SK-N-SH (cell line): ENCODE data around the gene P2RY8. TPM values are rescaled to one million over a fixed set of nuclear protein-coding genes. Genes with fewer than 3 reads are reported as not detected.

ENCODE experiments used
- CTCF ChIA-PET: fragments of 300-600, 350-600 bp; formaldehyde crosslinking; extraction: SDS; loops from one replicate; lab custom pipeline; 2021; lab: Yijun Ruan, JAX
- POLR2A ChIA-PET: fragments of 350-600 bp; sonication (Branson Sonifier 250); formaldehyde crosslinking; extraction: SDS; loops from one replicate; lab custom pipeline; 2020; ENCODE audit warnings: antibody characterized with exemption, inconsistent platforms; lab: Yijun Ruan, JAX
- DNase-seq: peaks from one replicate; pipeline ENCODE4 v3.0.0; 2012
- H2AFZ ChIP-seq: fragments of 200-600 bp; sonication (generic); 2 replicates; pipeline ENCODE4 v1.8.1; 2016; ENCODE audit warnings: antibody characterized with exemption, mild to moderate bottlenecking, low read depth
- H3F3A ChIP-seq: fragments of 200-600 bp; sonication (generic); replicated peaks from 2 replicates; pipeline ENCODE3; 2016; ENCODE audit warnings: antibody characterized with exemption, mild to moderate bottlenecking; ENCODE audit not compliant: insufficient read depth
- H3K27ac ChIP-seq, 2 experiments: fragments of 200-500 bp in 1 of 2; fragments of 200-600 bp in 1 of 2; sonication (Bioruptor generic) in 1 of 2; sonication (generic), shearing (Covaris generic) in 1 of 2; 2 replicates each; pipeline versions ENCODE4 v1.5.1 to v1.6.1; 2014 to 2016; ENCODE audit warnings: low read depth in 2 of 2, inconsistent platforms in 1 of 2, low read length in 1 of 2, mild to moderate bottlenecking in 1 of 2, mixed read lengths in 1 of 2
- H3K27me3 ChIP-seq: fragments of 200-600 bp; sonication (generic), shearing (Covaris generic); 2 replicates; pipeline ENCODE4 v1.6.1; 2016; ENCODE audit warnings: mixed run types; ENCODE audit not compliant: insufficient read depth
- H3K36me3 ChIP-seq, 2 experiments: fragments of 200-500 bp in 1 of 2; fragments of 200-600 bp in 1 of 2; sonication (Bioruptor generic) in 1 of 2; sonication (generic) in 1 of 2; replicated peaks in 1 of 2; 2 replicates each; pipeline versions ENCODE3 to v1.5.1; 2014 to 2016; ENCODE audit warnings: low read length in 1 of 2, mild to moderate bottlenecking in 1 of 2; ENCODE audit not compliant: insufficient read depth in 2 of 2, control insufficient read depth in 1 of 2
- H3K4me1 ChIP-seq, 2 experiments: fragments of 200-500 bp in 1 of 2; fragments of 200-600 bp in 1 of 2; sonication (Bioruptor generic) in 1 of 2; sonication (generic), shearing (Covaris generic) in 1 of 2; 2 replicates each; pipeline versions ENCODE4 v1.5.1 to v1.6.1; 2014 to 2016; ENCODE audit warnings: low read depth in 1 of 2, low read length in 1 of 2, mixed run types in 1 of 2; ENCODE audit not compliant: insufficient read depth in 2 of 2, control insufficient read depth in 1 of 2
- H3K4me2 ChIP-seq: fragments of 200-600 bp; sonication (generic), shearing (Covaris generic); 2 replicates; pipeline ENCODE4 v1.6.1; 2017; ENCODE audit warnings: mixed run types
- H3K4me3 ChIP-seq, 2 experiments: fragments of 200-500 bp in 1 of 2; fragments of 200-600 bp in 1 of 2; sonication (Bioruptor generic) in 1 of 2; sonication (generic), shearing (Covaris generic) in 1 of 2; 2 replicates each; pipeline versions ENCODE4 v1.5.1 to v1.8.1; 2014 to 2016; ENCODE audit warnings: low read depth in 2 of 2, inconsistent platforms in 1 of 2, low read length in 1 of 2, mild to moderate bottlenecking in 1 of 2, mixed read lengths in 1 of 2, moderate library complexity in 1 of 2
- H3K79me2 ChIP-seq: fragments of 200-600 bp; sonication (generic); 2 replicates; pipeline ENCODE4 v1.8.1; 2017; ENCODE audit warnings: mild to moderate bottlenecking; ENCODE audit not compliant: insufficient read depth
- H3K9ac ChIP-seq: fragments of 200-600 bp; sonication (generic); 2 replicates; pipeline ENCODE4 v1.6.1; 2017; ENCODE audit warnings: mixed run types
- H3K9me2 ChIP-seq: fragments of 200-600 bp; sonication (generic); 2 replicates; pipeline ENCODE4 v1.6.1; 2017; ENCODE audit warnings: mixed run types
- H3K9me3 ChIP-seq: fragments of 200-600 bp; sonication (generic); 2 replicates; pipeline ENCODE4 v1.6.1; 2017; ENCODE audit warnings: mixed run types, mild to moderate bottlenecking, moderate library complexity
- H4K20me1 ChIP-seq: fragments of 200-600 bp; sonication (generic); 2 replicates; pipeline ENCODE4 v1.6.1; 2017; ENCODE audit warnings: mild to moderate bottlenecking, mixed run types; ENCODE audit not compliant: insufficient read depth
- CHD2 ChIP-seq: fragments of 150-350 bp; IDR thresholded peaks from 2 replicates; pipeline ENCODE4 v1.6.1; 2018; ENCODE audit warnings: low read length; ENCODE audit not compliant: partially characterized antibody
- EP300 ChIP-seq, 2 experiments: IDR thresholded peaks; 2 replicates each; pipeline versions ENCODE4 v1.4.0 to v1.6.1; 2012; ENCODE audit warnings: borderline replicate concordance in 1 of 2, low read depth in 1 of 2, low read length in 1 of 2
- EZH2phosphoT487 ChIP-seq: fragments of 200-600 bp; sonication (generic); IDR thresholded peaks from 2 replicates; pipeline ENCODE4 v1.6.1; 2017; ENCODE audit warnings: low read depth, mixed run types, mild to moderate bottlenecking, antibody characterized with exemption, moderate library complexity, borderline replicate concordance
- FOSL2 ChIP-seq: IDR thresholded peaks from 2 replicates; pipeline ENCODE4 v1.4.0; 2012; ENCODE audit warnings: low read depth, mild to moderate bottlenecking, moderate library complexity, borderline replicate concordance
- GABPA ChIP-seq: IDR thresholded peaks from 2 replicates; pipeline ENCODE4 v1.4.0; 2012; ENCODE audit warnings: low read depth, mild to moderate bottlenecking
- GATA2 ChIP-seq: sonication (generic); formaldehyde crosslinking; IDR thresholded peaks from 2 replicates; pipeline ENCODE4 v1.5.0; 2020; ENCODE audit warnings: mild to moderate bottlenecking, missing genetic modification reagents
- JUND ChIP-seq: IDR thresholded peaks from 2 replicates; pipeline ENCODE4 v1.4.0; 2012
- MEF2A ChIP-seq: IDR thresholded peaks from 2 replicates; pipeline ENCODE4 v1.4.0; 2012; ENCODE audit warnings: low read depth, borderline replicate concordance
- MXI1 ChIP-seq: IDR thresholded peaks from 2 replicates; pipeline ENCODE4 v1.6.1; 2012; ENCODE audit warnings: mild to moderate bottlenecking, low read depth, low read length, improper control_type of control experiment
- NFIC ChIP-seq: IDR thresholded peaks from 2 replicates; pipeline ENCODE4 v1.4.0; 2012; ENCODE audit warnings: borderline replicate concordance
- NRF1 ChIP-seq: IDR thresholded peaks from 2 replicates; pipeline ENCODE4 v1.6.1; 2012; ENCODE audit warnings: low read depth, mild to moderate bottlenecking, low read length
- PBX3 ChIP-seq: IDR thresholded peaks from 2 replicates; pipeline ENCODE4; 2012
- POLR2AphosphoS5 ChIP-seq: IDR thresholded peaks from 2 replicates; pipeline ENCODE4 v1.6.1; 2012; ENCODE audit warnings: low read depth, low read length
- RAD21 ChIP-seq: IDR thresholded peaks from 2 replicates; pipeline ENCODE4 v1.6.1; 2012; ENCODE audit warnings: mild to moderate bottlenecking, low read length
- RCOR1 ChIP-seq: fragments of 150-350 bp; IDR thresholded peaks from 2 replicates; pipeline ENCODE4 v1.6.1; 2017; ENCODE audit warnings: antibody characterized with exemption, low read length
- SIN3A ChIP-seq: IDR thresholded peaks from 2 replicates; pipeline ENCODE4 v1.6.1; 2012; ENCODE audit warnings: low read depth, mild to moderate bottlenecking, low read length, moderate library complexity, borderline replicate concordance
- TAF1 ChIP-seq: IDR thresholded peaks from 2 replicates; pipeline ENCODE4 v1.6.1; 2012; ENCODE audit warnings: low read depth, mild to moderate bottlenecking, low read length, moderate library complexity, borderline replicate concordance
- USF2 ChIP-seq: fragments of 150-350 bp; IDR thresholded peaks from 2 replicates; pipeline ENCODE4 v1.6.1; 2017; ENCODE audit warnings: antibody characterized with exemption, low read length, low read depth, borderline replicate concordance
- YY1 ChIP-seq: IDR thresholded peaks from 2 replicates; pipeline ENCODE4 v1.4.0; 2012; ENCODE audit warnings: low read depth, mild to moderate bottlenecking
- ZBTB33 ChIP-seq: IDR thresholded peaks from 2 replicates; pipeline ENCODE4 v1.4.0; 2012; ENCODE audit warnings: low read depth, borderline replicate concordance
- WGBS: methylation state at CpG from one replicate; pipeline ENCODE4 v1.1.6; 2017; ENCODE audit warnings: low lambda C conversion rate; 5-methylcytosine and 5-hydroxymethylcytosine counted together
- polyA plus RNA-seq, 3 experiments: library from polyadenylated mRNA; depleted of rRNA; stranded (reverse); fragments of >200 nt; gene quantifications; 2 replicates each; pipeline ENCODE4 v1.2.3, GENCODE V29; 2012
- TF ChIP-seq, protein P1 (sequence below): IDR thresholded peaks from 2 replicates; pipeline ENCODE4 v1.4.0; 2012; ENCODE audit warnings: low read depth

The P2RY8 gene
- polyA plus RNA-seq, 1 of the 3 experiments (the other 2 are of a cell fraction), result 0.08 TPM

- Histone ChIP-seq H3K4me2 (no peak overlapping the region), H3K27ac (no peak overlapping the region), H3K79me2 (no peaks in the 10 kb centered on the region), H3K9me2 (no peaks in the 10 kb centered on the region), H3F3A (peaks cover 5% of the 10 kb centered on the region), H2AFZ (no peak overlapping the region), H3K27me3 (no peaks in the 10 kb centered on the region), H3K4me3 (no peak overlapping the region; a peak in 1 of 4 replicates), H4K20me1 (no peaks in the 10 kb centered on the region), H3K9ac (no peak overlapping the region), H3K9me3 (no peaks in the 10 kb centered on the region), H3K4me1 (no peaks in the 10 kb centered on the region), H3K36me3 (peaks cover 0 to 23% of the 10 kb centered on the region in 2 experiments)
- 79% methylated on average over 10 of the region's 10 CpGs for WGBS
- DNase-seq, result no peak
- ChIA-PET CTCF (no interaction called here), POLR2A (no interaction called here)
- no peak for TF ChIP-seq RAD21
- TF ChIP-seq MXI1, result no peak
- no peak for TF ChIP-seq GABPA
Observed at GRCh38 chrX:1425381-1425780, 111.6 kb downstream of the P2RY8 start.

GRCh38 chrX:1424147-1424851 lies 112.7 kb downstream of the P2RY8 start:
- H3K4me3 ChIP-seq, result no peak overlapping the region
- H3K27me3 ChIP-seq, result no peaks in the 10 kb centered on the region
- no peak overlapping the region for H2AFZ ChIP-seq
- no peaks in the 10 kb centered on the region for H3K9me2 ChIP-seq
- POLR2A ChIA-PET, result no interaction called here
- H3K9ac ChIP-seq, result no peak overlapping the region
- peaks cover 5% of the 10 kb centered on the region for H3F3A ChIP-seq
- peaks cover 0 to 20% of the 10 kb centered on the region in 2 experiments for H3K36me3 ChIP-seq
- no peak for DNase-seq
- no peaks in the 10 kb centered on the region for H4K20me1 ChIP-seq
- no peak overlapping the region for H3K4me2 ChIP-seq
- H3K79me2 ChIP-seq, result no peaks in the 10 kb centered on the region
- H3K27ac ChIP-seq, result no peak overlapping the region
- no peak for TF ChIP-seq NFIC
- no peak for TF ChIP-seq TAF1
- no peak for TF ChIP-seq YY1
- no peak for TF ChIP-seq EZH2phosphoT487
- TF ChIP-seq CHD2, result no peak
- no peak for TF ChIP-seq PBX3
- no peak for TF ChIP-seq MEF2A
- no peak for TF ChIP-seq SIN3A
- no peak for TF ChIP-seq GATA2 (CRISPR knock-in tag)
- no peak for TF ChIP-seq MXI1
- no peak for TF ChIP-seq USF2
- TF ChIP-seq ZBTB33, result no peak
- no peak for TF ChIP-seq EP300 (IDR thresholded peaks at IDR 0.05; ENCODE audit: borderline replicate concordance in 1 of 2, low read depth in 1 of 2, low read length in 1 of 2)
- TF ChIP-seq FOSL2, result no peak
- TF ChIP-seq RCOR1, result no peak
- no peak for TF ChIP-seq POLR2AphosphoS5
- no peak for TF ChIP-seq NRF1
- TF ChIP-seq JUND, result no peak
- TF ChIP-seq, protein P1, sequence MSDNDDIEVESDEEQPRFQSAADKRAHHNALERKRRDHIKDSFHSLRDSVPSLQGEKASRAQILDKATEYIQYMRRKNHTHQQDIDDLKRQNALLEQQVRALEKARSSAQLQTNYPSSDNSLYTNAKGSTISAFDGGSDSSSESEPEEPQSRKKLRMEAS, result no peak
- 76% methylated on average over 9 of the region's 9 CpGs for WGBS
- no peaks in the 10 kb centered on the region for H3K9me3 ChIP-seq
- CTCF ChIA-PET, result no interaction called here
- H3K4me1 ChIP-seq, result no peaks in the 10 kb centered on the region
